ENCODE measurements around the gene MFF.
A peak's percentile ranks its signal among the peaks of the same experiment; 100 is the strongest.
"Not testable (repeated sequence)": the region's sequence is repeated elsewhere in the genome, so short reads cannot be mapped to it uniquely, and the experiment has no call there.

The MFF gene

DNA sequence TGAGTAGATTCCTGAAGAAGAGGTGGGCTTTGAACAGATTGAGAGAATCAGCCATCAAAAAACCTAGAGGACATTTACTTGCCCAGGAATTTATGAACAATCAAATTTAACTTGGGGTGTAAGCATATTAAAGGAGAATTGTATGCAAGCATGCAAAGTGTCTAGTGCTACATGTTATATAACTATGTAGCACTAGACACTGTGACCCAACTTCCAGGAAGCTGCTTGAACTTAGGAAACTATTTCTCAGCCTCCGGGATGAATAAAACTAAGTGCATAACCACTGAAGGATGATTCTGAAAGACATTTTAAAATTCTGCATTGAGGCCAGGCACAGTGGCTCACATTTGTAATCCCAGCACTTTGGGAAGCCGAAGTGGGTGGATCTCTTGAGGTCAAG lies 12.4 kb downstream of the MFF start:
- DNase-seq = no peak

DNA sequence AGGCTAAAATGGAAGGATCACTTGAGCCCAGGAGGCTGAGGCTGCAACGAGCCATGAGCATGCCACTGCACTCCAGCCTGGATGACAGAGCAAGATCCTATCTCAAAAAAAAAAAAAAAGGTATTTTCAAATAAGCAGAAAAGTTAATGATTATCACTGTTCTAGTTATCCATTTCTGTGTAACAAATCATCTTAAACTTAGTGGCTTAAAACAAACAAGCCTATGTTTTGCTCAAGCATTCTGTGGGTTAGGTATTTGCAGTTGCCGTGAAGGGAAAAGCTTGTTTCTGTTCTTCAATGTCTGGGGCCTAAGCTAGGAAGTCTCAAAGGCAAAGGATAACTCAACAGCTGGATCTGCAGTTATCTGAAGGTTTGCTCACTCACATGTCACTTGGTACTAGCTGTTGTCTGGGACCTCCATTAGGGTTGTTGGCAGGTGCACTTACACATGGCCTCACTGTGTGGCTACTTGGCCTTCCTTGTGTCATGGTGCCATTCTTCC lies 14.1 kb downstream of the MFF start:
- no peak for DNase-seq

DNA sequence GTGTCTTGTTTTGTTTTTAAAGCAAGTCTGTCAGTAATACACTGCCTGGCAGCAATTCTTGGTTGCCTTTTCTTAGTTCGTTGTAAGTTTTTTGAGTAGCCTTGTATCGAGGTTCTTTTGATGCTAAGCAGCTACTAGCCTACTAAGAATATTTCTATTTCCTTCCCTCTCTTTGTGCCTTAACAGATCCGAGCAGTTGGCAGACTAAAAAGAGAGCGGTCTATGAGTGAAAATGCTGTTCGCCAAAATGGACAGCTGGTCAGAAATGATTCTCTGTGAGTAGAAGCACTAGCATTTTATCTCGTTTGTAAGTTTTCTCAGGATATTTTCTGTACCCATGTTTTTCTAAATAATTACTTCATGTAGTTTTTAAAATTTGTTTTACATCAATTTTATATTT lies 15.1 kb downstream of the MFF start:
- no peak for DNase-seq

DNA sequence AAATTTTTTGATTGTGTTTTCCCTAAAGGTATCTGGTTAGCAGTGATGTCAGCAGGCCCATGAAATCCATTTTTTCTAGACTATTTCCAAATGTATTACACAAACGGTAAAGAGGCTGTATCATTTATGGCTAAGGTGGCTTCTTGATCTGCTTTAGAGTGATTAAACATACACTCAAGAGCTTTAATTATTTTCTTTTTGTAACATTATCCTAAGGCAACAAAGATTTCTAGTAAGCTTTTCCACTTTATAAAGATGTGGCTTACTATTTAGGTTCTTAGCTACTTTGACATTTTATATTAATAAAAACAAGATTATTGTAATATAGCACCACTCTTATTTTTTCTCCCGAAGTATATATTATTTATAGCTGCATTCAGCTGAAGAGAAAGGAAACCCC lies 16.5 kb downstream of the MFF start:
- no peak for DNase-seq

DNA sequence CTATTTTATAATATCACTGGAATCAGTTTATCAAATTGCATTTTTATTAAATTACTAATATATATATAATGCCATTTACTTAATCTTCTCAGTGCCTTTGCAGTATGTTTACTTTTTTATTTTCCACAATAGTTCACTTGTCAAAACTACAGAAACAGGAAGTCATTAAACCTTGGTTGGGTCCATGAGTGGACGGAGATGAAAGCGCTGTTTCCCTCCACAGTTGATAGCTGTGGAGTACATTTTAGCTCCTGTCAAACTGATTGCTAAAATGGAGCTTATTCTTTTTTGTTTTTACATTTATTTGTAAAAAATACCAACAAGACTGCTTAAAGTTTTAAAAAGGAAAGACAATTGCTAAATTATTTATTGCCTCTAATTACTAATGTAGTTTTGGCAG lies 19.2 kb downstream of the MFF start:
- DNase-seq = no peak

DNA sequence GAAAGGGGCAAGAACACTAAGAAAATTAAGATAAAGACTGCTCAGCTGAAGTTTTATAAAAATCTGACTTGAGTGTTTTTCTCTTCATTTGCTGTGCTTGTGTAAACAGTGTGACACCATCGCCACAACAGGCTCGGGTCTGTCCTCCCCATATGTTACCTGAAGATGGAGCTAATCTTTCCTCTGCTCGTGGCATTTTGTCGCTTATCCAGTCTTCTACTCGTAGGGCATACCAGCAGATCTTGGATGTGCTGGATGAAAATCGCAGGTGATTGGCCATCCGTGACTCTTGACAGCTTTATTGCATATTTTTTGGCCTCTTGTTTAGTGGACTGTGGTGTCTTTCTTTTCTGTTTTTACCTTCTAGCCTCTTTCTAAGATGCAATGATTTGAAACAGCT lies 22.1 kb downstream of the MFF start:
- no peak for DNase-seq

DNA sequence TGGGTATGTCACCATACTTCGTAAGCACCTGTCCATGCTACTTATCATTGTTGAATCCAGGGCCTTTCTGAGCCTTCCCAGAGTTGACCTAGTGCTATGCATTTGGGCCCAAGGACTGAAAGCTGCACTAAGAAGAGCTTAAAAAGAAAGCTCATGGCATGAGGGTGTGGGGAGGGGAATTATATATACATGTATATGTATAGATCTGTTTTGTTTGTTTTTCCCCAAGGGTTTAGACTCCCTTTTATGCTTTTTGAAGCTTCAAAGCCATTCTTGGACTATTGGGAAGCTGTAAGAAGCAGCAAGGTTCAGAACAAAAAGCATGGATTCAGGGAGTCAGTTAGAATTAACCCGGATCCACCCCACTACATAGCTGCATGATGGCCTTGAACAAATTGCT lies 23.3 kb downstream of the MFF start:
- DNase-seq = no peak

DNA sequence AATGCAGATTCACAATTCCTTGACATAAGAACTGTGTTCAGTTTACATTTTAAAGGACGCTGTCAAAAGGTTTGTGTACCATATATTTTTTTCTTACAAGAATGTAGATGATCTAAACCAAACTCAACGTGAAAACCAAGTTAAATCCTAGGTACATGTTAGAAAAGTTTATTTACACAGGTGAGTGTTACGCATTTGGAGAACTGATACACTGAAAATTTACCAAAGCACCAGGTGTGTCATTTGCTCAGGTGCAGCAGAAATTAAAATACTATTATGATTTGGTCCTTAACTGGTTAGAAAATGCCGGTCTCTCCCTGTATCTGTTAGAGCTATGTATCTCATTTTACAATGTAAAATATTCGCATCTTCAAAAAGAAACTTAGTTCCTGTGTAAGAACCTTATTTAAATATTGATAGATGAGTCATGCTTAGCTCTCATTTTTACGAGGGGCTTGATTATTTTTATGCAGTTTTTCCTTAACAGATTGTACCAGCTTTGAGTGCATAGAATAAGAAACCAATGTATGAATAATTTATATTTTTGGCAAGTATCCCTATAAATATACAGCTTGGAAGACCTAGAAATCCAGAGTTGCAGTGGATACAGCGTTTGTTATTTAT lies 25.1 kb downstream of the MFF start:
- DNase-seq = no peak

DNA sequence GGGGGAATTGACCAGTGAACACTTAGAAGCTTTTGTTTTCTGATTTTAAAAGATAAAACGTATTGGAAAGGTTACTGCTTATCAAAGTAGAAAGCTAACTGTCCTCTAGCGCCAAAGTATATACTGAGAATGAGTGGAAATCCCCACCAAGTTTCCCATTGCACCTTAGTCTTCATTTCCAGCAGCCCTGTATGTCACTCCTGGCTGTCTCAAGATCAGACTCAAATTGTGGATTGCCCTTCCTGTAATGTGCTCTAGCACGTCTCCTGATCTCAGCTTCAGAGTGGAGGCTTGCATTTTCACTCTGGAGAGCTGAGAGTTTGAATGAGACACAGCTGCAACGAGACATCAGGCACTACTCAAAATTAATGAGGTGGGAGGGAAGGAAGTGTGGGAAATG lies 26.6 kb downstream of the MFF start:
- no peak for DNase-seq

DNA sequence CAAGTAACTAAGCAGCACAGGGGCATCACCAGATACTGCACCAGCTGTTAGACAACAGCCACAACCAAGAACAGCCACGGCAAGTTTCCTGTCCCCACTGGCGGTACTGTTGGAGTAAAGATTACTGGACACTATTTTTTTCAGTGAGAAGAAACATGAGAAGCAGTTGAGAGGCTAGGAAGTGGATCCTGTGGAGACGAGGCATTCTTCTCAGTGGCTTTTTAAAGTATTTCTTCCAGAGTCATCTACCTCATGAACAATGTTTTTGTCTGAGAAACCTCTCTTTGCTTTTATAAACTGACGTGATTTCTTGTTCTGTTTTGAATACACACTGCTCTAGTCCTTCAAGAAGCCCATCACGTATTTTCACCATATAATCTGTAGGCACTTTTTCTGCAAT lies 35.3 kb downstream of the MFF start:
- no peak for DNase-seq

DNA sequence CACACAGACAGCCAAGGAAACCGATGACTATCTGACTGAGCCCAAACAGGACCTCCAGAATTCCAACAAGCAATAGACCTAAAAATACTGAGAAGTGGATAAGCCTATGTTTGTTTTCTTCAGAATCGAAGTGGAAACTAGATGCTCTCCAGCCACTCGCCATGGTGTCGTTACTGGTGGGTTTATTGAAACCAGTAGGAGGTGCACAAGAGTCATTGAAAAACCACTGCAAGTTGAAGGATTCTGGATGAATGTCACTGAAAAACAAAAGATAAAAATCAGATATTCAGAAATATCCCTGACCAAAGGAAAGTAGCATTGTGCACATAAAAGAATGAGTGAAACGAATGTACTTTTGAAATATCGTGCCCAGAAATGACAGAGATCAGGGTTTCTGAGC lies 38.7 kb downstream of the MFF start:
- DNase-seq = no peak

DNA sequence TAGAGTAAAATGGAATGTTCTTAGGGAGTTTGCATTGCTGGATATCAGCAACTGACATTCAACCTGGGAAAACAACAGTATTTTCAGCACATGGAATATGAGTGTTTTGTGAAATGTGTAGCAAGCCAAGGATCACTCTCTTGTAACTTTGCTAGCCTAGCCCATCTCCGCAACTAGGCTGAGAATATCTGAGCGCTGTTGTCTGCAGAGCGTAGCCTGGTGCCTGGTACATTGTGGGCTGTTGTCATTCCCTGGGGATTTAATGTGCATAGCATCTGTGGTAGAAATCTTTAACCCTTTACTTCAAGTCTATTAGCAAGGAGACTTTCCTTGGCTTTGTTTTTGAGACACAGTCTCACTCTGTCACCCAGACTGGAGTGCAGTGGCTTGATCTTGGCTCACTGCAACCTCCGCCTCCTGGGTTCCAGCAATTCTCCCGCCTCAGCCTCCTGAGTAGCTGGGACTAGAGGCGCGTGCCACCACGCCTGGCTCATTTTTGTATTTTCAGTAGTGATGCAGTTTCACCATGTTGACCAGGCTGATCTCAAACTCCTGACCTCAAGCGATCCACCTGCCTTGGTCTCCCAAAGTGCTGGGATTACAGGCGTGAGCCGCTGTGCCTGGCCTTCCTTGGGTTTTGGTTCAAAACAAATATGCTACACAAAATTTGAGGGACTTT lies 39.7 kb downstream of the MFF start:
- not testable (repeated sequence) for DNase-seq

DNA sequence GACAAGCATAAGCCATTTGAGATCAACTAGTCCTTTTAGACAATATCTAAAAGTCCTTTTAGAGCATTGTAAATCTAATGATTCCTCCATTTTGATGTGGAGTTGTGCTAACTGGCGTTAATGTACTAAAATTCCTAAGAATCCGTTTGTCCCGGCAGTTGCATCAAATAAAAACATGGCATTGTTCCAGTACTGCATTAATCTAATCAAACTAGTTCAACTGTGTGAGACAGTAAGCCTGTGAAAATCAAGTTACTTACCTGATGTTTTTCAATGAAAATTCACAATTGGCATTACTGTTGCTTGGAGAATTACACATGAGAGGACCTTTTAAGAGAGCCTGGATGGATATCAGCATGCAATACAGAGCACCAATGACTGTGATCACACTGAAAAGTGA lies 40.8 kb downstream of the MFF start:
- DNase-seq = no peak

DNA sequence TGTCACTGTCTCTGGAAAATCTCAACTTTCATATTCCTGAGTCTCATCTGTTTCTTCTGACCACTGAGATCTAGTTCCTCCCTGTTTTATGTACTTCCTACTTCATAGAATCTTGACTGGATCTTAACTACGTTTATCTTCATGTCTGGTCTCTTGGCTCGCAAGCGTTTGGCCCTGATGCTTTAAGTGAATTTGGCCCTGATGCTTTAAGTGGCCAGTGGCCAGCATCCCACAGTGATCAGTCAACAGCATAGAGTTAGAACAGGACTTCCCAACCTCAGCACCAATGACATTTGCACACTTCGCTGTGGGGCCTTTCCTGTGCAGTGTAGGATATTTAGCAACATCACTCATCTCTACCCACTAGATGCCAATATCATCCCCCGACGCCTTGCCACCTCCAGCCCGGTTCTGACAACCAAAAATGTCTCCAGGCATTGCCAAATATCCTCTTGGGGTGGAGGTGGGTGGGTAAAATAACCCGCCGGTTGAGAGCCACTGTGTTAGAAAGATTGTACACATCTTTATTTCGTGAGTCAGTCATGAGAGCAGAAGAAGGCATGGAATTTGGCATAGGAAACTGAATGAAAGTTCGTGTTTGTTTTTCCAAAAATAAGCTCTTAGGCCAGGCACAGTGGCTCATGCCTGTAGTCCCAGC lies 41.8 kb downstream of the MFF start:
- DNase-seq = no peak

DNA sequence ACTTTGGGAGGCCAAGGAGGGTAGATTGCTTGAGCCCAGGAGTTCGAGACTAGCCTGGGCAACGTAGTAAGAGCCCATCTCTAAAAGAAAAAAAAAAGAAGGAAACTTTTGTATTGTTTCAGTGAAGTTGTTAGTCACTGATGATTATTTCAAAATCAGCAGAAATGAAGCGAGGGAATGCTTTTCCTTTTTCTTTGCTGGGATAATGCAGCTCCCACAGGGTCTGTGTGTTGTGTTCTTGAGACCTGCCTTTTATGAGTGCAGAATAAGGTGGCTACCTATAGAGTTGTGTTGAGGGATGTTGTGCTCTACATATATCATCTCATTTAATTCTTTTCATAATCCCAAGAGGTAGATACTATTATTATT lies 42.4 kb downstream of the MFF start:
- DNase-seq = no peak

DNA sequence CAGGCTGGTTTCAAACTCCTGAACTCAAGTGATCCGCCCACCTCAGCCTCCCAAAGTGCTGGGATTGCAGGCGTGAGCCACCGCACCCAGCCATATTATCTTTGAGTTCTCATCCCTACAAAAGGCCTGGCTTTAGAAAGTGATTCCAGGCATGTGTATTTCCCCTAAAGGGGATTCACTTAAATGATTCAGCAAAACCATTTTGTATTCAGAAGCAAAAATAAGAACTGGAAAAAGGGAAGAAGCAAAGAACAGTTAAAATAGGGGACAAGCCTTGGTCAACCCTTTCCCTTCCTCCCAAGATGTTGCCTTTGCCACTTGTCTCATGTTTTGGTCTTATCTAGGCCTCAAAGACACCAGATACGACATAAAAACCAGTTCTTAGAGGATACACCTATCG lies 43.5 kb downstream of the MFF start:
- DNase-seq = no peak

DNA sequence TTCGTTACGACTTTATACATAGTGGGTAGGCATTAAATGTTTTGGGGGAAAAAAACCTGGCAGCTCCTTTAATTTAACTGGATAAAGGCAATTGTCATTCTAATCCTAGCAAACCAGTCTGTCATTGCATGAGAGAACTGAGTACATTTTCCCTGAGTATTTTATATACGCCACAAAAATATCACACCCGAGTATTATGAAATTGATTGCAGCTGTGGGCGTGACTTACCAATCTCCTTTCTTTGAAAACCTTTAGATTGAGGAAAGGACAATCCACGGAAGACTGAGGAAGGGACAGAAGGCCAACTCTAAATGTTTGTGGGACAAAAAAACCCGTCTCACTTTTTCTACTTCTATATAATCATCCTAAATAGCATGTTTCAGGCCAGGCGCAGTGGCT lies 45.0 kb downstream of the MFF start:
- DNase-seq = no peak

DNA sequence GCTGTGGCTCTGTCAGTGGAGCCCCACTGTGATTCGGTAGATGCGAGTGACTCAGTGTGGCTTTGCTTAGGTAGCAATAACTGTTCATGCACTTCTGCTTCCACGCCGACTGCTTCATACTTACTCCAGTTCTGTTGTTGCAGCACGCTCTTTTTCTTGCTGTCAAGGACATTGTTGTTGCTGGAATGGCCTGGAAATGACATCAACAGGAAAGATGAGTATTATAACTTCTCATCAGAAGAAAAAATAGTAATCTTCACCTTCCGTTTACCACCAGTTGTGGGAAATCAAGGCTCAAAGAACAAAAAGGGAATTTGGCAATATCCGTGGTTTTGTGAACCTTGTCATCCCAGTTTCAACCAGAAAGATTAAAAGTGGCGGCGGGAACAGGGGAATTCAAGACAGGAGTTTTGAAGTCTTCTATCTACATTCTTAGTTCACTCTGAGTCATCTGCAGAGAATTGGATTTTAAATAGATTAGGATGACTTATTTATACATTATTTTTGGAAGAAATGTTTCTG lies 45.8 kb downstream of the MFF start:
- peak; percentile 47 for DNase-seq

DNA sequence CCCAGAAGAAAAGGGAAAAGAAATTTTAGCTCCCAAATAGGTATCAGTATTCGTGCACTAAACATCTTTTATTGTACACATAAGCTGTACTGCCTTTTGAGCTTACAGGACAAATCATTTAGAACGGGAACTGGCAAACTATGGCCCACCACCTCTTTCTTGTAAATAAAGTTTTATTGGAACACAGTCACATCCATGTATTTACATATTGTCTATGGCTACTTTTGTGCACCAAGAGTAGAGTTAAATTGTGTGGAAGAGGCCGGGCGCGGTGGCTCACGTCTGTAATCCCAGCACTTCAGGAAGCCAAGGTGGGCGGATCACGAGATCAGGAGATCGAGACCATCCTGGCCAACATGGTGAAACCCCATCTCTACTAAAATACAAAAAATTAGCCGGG lies 48.3 kb downstream of the MFF start:
- DNase-seq = no peak

DNA sequence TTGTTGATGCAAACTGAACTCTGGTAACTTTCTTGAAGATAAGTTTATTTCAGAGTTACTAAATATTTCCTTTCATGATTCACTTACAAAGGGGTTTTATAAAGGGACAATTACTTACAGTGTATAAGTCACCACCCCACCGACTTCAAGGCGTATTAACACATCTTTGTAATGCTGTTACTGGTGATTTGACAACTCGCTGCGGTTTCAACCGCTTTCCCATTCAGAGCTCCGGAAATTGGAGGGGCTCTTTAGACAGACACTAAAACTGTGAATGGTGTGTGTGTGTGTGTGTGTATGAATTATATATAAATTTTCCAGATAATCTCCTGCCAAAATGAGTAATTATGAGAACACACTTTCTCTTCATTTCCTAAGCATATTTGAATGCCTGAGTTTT lies 49.1 kb downstream of the MFF start:
- DNase-seq = peak; percentile 69

DNA sequence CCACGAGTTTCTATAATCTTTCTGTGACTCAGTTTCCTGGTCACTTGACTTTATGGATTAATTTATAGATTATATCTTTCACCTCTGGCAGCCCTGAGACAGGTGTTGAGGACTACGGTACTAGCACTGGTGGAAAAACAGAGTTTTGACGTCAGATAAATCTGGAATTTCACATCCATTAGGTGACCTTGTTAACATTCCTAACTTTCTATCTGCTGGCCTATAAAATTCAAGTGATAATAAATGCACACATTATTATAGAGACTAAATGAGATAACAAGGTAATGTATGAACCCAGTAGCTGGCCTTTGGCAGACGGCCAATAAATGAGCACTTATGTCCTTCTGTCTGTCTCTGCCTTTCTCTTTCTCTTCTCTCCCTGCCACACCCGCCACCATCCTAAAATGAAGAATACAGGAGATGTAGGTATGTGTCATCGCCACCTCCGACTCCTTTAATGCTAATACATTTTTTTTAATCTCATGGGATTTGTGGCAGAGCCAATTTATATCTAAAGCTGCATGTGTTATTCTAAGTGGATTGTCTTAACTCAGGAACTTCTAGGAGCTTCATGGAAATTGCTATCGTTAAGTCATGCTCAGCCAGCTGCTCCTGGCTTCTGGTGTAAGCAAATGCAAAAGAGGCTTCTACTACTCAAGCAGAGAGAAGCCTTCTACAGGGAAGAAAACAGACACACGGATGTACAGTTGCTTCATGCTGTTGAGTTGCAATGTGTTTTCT lies 51.8 kb downstream of the MFF start:
- no peak for DNase-seq

DNA sequence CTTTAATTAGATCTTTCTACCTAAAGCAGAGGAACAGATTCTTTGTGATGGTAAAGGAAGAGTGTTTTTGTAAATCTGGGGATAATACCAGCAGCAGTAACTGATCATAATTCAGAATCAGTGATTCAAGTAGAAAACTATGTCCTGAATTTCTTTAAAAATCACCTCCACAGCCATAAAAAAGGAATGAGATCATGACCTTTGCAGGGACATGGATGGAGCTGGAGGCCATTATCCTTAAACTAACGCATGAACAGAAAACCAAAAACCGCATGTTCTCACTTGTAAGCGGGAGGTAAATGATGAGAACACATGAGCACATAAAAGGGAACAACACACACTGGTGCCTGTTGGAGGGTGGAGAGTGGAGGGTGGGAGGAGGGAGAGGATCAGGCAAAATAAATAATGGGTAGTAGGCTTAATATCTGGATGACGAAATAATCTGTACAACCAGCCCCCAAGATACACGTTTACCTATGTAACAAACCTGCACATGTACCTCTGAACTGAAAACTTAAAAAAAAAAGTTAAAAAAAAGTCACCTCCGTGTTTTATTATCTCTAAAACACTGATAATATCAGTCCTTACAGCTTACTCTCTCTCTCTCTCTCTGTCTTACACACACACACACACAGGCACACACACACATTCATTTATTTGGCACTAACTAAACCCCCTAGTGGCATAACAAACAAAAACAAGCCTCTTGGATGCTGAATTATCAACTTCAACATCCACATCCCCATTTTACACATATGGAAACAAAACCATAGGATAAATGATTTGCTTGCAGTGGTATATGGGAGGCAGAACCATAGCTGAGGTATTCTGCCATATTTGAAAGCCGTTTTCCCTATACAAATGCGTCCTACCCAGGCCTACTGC lies 52.7 kb downstream of the MFF start:
- DNase-seq = no peak

DNA sequence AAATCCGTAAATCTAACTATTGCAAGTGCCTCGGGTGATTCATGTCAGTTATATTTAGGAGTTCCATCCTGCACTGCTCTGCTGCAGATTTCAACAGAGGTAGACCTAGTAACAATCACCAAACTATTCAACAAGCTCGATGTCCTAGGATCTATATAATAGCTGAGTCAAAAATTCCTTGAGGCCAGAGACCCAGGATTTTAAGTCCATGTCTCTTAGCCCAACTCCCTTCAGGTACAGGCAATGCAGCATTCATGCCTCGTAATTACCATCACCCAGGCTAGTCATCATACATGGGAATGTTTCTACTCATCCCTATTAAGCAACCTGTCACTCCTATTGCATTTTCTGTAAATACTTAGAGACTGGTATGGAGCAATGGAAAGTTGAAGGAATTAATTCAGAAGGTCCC lies 53.3 kb downstream of the MFF start:
- no peak for DNase-seq
